ENCODE measurements around the gene CRNKL1.
A peak's percentile ranks its signal among the peaks of the same experiment; 100 is the strongest.

CRNKL1 gene

GRCh38 chr20:20094410-20094809, 42.1 kb upstream of the CRNKL1 start:
- Histone ChIP-seq H3K14ac (ENCODE audit: low read length) (no peak overlapping the region), H2AFZ (ENCODE audit: low read length) (peak overlapping the region; percentile 33), H4K8ac (ENCODE audit: low read depth, low read length) (no peak overlapping the region), H3K79me1 (ENCODE audit: low read depth, low read length) (no peaks in the 10 kb centered on the region), H3K4me1 (ENCODE audit: control insufficient read depth in 2 of 2, insufficient read depth in 1 of 2, low read depth in 1 of 2, low read length in 2 of 2) (no peaks in the 10 kb centered on the region), H3K18ac (ENCODE audit: low read length) (no peak overlapping the region), H3K9ac (ENCODE audit: low read depth, low read length, poor library complexity) (no peak overlapping the region), H2BK15ac (ENCODE audit: low read length) (no peak overlapping the region), H3K36me3 (replicated peaks in 1 of 2; ENCODE audit: control insufficient read depth in 2 of 2, insufficient read depth in 2 of 2, low read length in 2 of 2) (no peaks in the 10 kb centered on the region), H2BK5ac (ENCODE audit: low read length) (no peak overlapping the region), H3K27ac (replicated peaks; ENCODE audit: low read length) (no peak overlapping the region), H2AK5ac (ENCODE audit: low read depth, low read length) (no peak overlapping the region), H3K4ac (ENCODE audit: low read length) (no peak overlapping the region), H3K4me3 (ENCODE audit: low read length in 2 of 2) (no peak overlapping the region), H2BK12ac (ENCODE audit: low read length) (no peak overlapping the region), H3K27me3 (ENCODE audit: control insufficient read depth in 3 of 3, insufficient read depth in 3 of 3, low read depth in 1 of 3, low read length in 3 of 3) (peaks cover 0 to 4% (median 0%) of the 10 kb centered on the region in 3 experiments), H2BK120ac (ENCODE audit: low read depth, low read length) (no peak overlapping the region), H4K91ac (ENCODE audit: low read depth, low read length, poor library complexity) (no peak overlapping the region), H3K9me3 (replicated peaks in 1 of 2; ENCODE audit: control insufficient read depth in 2 of 2, insufficient read depth in 1 of 2, low read depth in 1 of 2, low read length in 2 of 2) (no peaks in the 10 kb centered on the region), H3K4me2 (ENCODE audit: insufficient read depth, low read length, poor library complexity, severe bottlenecking) (no peak overlapping the region), H3K23ac (ENCODE audit: low read depth, low read length, poor library complexity) (no peak overlapping the region)
- no CpG with 5 or more reads among the region's 6 CpGs for WGBS, 2 donors (ENCODE audit: extremely low coverage in 2 of 2, insufficient read length in 2 of 2, insufficient replicate concordance in 1 of 2)
- DNase-seq (ENCODE audit: low spot score): no peak

- Histone ChIP-seq H2AK5ac (ENCODE audit: low read depth, low read length) (no peak overlapping the region), H3K14ac (ENCODE audit: low read length) (no peak overlapping the region), H2BK5ac (ENCODE audit: low read length) (no peak overlapping the region), H3K4ac (ENCODE audit: low read length) (no peak overlapping the region), H3K27me3 (ENCODE audit: control insufficient read depth in 3 of 3, insufficient read depth in 3 of 3, low read depth in 1 of 3, low read length in 3 of 3) (peaks cover 0 to 5% (median 0%) of the 10 kb centered on the region in 3 experiments), H2BK12ac (ENCODE audit: low read length) (no peak overlapping the region), H3K4me2 (ENCODE audit: insufficient read depth, low read length, poor library complexity, severe bottlenecking) (no peak overlapping the region), H2BK15ac (ENCODE audit: low read length) (no peak overlapping the region), H3K36me3 (replicated peaks in 1 of 2; ENCODE audit: control insufficient read depth in 2 of 2, insufficient read depth in 2 of 2, low read length in 2 of 2) (no peaks in the 10 kb centered on the region), H3K9ac (ENCODE audit: low read depth, low read length, poor library complexity) (no peak overlapping the region), H3K27ac (replicated peaks; ENCODE audit: low read length) (no peak overlapping the region), H3K18ac (ENCODE audit: low read length) (no peak overlapping the region), H2AFZ (ENCODE audit: low read length) (no peak overlapping the region), H3K79me1 (ENCODE audit: low read depth, low read length) (no peaks in the 10 kb centered on the region), H3K4me3 (ENCODE audit: low read length in 2 of 2) (no peak overlapping the region), H3K9me3 (replicated peaks in 1 of 2; ENCODE audit: control insufficient read depth in 2 of 2, insufficient read depth in 1 of 2, low read depth in 1 of 2, low read length in 2 of 2) (no peaks in the 10 kb centered on the region), H3K4me1 (ENCODE audit: control insufficient read depth in 2 of 2, insufficient read depth in 1 of 2, low read depth in 1 of 2, low read length in 2 of 2) (no peaks in the 10 kb centered on the region), H3K23ac (ENCODE audit: low read depth, low read length, poor library complexity) (no peak overlapping the region), H2BK120ac (ENCODE audit: low read depth, low read length) (no peak overlapping the region), H4K91ac (ENCODE audit: low read depth, low read length, poor library complexity) (no peak overlapping the region), H4K8ac (ENCODE audit: low read depth, low read length) (no peak overlapping the region)
- no CpG with 5 or more reads among the region's 4 CpGs for WGBS, 2 donors (ENCODE audit: extremely low coverage in 2 of 2, insufficient read length in 2 of 2, insufficient replicate concordance in 1 of 2)
- no peak for DNase-seq (ENCODE audit: low spot score)
Observed at GRCh38 chr20:20092827-20093226, 40.6 kb upstream of the CRNKL1 start.

GRCh38 chr20:20089939-20090338, 37.7 kb upstream of the CRNKL1 start:
- H2BK120ac ChIP-seq (ENCODE audit: low read depth, low read length): no peak overlapping the region
- H2AK5ac ChIP-seq (ENCODE audit: low read depth, low read length): no peak overlapping the region
- no peak overlapping the region for H3K4me2 ChIP-seq (ENCODE audit: insufficient read depth, low read length, poor library complexity, severe bottlenecking)
- no peak overlapping the region for H3K23ac ChIP-seq (ENCODE audit: low read depth, low read length, poor library complexity)
- no peak for DNase-seq (ENCODE audit: low spot score)
- H3K4me3 ChIP-seq (ENCODE audit: low read length in 2 of 2): no peak overlapping the region
- H3K27me3 ChIP-seq (ENCODE audit: control insufficient read depth in 3 of 3, insufficient read depth in 3 of 3, low read depth in 1 of 3, low read length in 3 of 3): peaks cover 0 to 6% (median 0%) of the 10 kb centered on the region in 3 experiments
- H3K18ac ChIP-seq (ENCODE audit: low read length): no peak overlapping the region
- H3K36me3 ChIP-seq (replicated peaks in 1 of 2; ENCODE audit: control insufficient read depth in 2 of 2, insufficient read depth in 2 of 2, low read length in 2 of 2): no peaks in the 10 kb centered on the region
- no peak overlapping the region for H2BK12ac ChIP-seq (ENCODE audit: low read length)
- no peak overlapping the region for H2BK15ac ChIP-seq (ENCODE audit: low read length)
- H2AFZ ChIP-seq (ENCODE audit: low read length): no peak overlapping the region
- no peak overlapping the region for H4K91ac ChIP-seq (ENCODE audit: low read depth, low read length, poor library complexity)
- H3K9ac ChIP-seq (ENCODE audit: low read depth, low read length, poor library complexity): no peak overlapping the region
- no CpG with 5 or more reads among the region's 1 CpG for WGBS, 2 donors (ENCODE audit: extremely low coverage in 2 of 2, insufficient read length in 2 of 2, insufficient replicate concordance in 1 of 2)
- H3K27ac ChIP-seq (replicated peaks; ENCODE audit: low read length): no peak overlapping the region
- H4K8ac ChIP-seq (ENCODE audit: low read depth, low read length): no peak overlapping the region
- no peak overlapping the region for H2BK5ac ChIP-seq (ENCODE audit: low read length)
- H3K79me1 ChIP-seq (ENCODE audit: low read depth, low read length): no peaks in the 10 kb centered on the region
- no peak overlapping the region for H3K4ac ChIP-seq (ENCODE audit: low read length)
- H3K9me3 ChIP-seq (replicated peaks in 1 of 2; ENCODE audit: control insufficient read depth in 2 of 2, insufficient read depth in 1 of 2, low read depth in 1 of 2, low read length in 2 of 2): no peaks in the 10 kb centered on the region
- no peaks in the 10 kb centered on the region for H3K4me1 ChIP-seq (ENCODE audit: control insufficient read depth in 2 of 2, insufficient read depth in 1 of 2, low read depth in 1 of 2, low read length in 2 of 2)
- H3K14ac ChIP-seq (ENCODE audit: low read length): no peak overlapping the region

GRCh38 chr20:20089018-20089417, 36.8 kb upstream of the CRNKL1 start:
- Histone ChIP-seq H2AK5ac (ENCODE audit: low read depth, low read length) (no peak overlapping the region), H2BK120ac (ENCODE audit: low read depth, low read length) (no peak overlapping the region), H2BK15ac (ENCODE audit: low read length) (no peak overlapping the region), H3K27me3 (ENCODE audit: control insufficient read depth in 3 of 3, insufficient read depth in 3 of 3, low read depth in 1 of 3, low read length in 3 of 3) (peaks cover 0 to 7% (median 0%) of the 10 kb centered on the region in 3 experiments), H3K9me3 (replicated peaks in 1 of 2; ENCODE audit: control insufficient read depth in 2 of 2, insufficient read depth in 1 of 2, low read depth in 1 of 2, low read length in 2 of 2) (no peaks in the 10 kb centered on the region), H3K9ac (ENCODE audit: low read depth, low read length, poor library complexity) (no peak overlapping the region), H3K4ac (ENCODE audit: low read length) (no peak overlapping the region), H3K4me1 (ENCODE audit: control insufficient read depth in 2 of 2, insufficient read depth in 1 of 2, low read depth in 1 of 2, low read length in 2 of 2) (no peaks in the 10 kb centered on the region), H3K79me1 (ENCODE audit: low read depth, low read length) (no peaks in the 10 kb centered on the region), H4K8ac (ENCODE audit: low read depth, low read length) (no peak overlapping the region), H3K4me2 (ENCODE audit: insufficient read depth, low read length, poor library complexity, severe bottlenecking) (no peak overlapping the region), H3K36me3 (replicated peaks in 1 of 2; ENCODE audit: control insufficient read depth in 2 of 2, insufficient read depth in 2 of 2, low read length in 2 of 2) (no peaks in the 10 kb centered on the region), H4K91ac (ENCODE audit: low read depth, low read length, poor library complexity) (no peak overlapping the region), H2BK5ac (ENCODE audit: low read length) (no peak overlapping the region), H3K27ac (replicated peaks; ENCODE audit: low read length) (no peak overlapping the region), H2AFZ (ENCODE audit: low read length) (no peak overlapping the region), H3K4me3 (ENCODE audit: low read length in 2 of 2) (no peak overlapping the region), H3K23ac (ENCODE audit: low read depth, low read length, poor library complexity) (no peak overlapping the region), H2BK12ac (ENCODE audit: low read length) (no peak overlapping the region), H3K14ac (ENCODE audit: low read length) (no peak overlapping the region), H3K18ac (ENCODE audit: low read length) (no peak overlapping the region)
- no CpG with 5 or more reads among the region's 4 CpGs for WGBS, 2 donors (ENCODE audit: extremely low coverage in 2 of 2, insufficient read length in 2 of 2, insufficient replicate concordance in 1 of 2)
- no peak for DNase-seq (ENCODE audit: low spot score)

Measured in neuronal stem cell (in vitro differentiated cells).